ENCODE data around the gene CEP290. TPM values are rescaled to one million over a fixed set of nuclear protein-coding genes. Genes with fewer than 3 reads are reported as not detected.

Gene CEP290
- total and polyA plus RNA-seq, 12 donors, result 5.1 to 32.0 (median 11.2) TPM

GRCh38 chr12:88029093-88029665 is 112.7 kb downstream of the CEP290 start, which contains the start of gene C12orf50:
C12orf50 (minus strand) TSS chr12:88029401; CDS start chr12:88026962, 2,439 bp downstream.
- WGBS, 4 donors, result 47 to 56% (median 51%) methylated on average over 3 of the region's 3 CpGs
- no peaks in the 10 kb centered on the region for H3K4me1 ChIP-seq (replicated peaks in 1 of 2)
- no peaks in the 10 kb centered on the region for H3K36me3 ChIP-seq (replicated peaks in 1 of 2)
- H3K9me3 ChIP-seq (replicated peaks in 1 of 3), result no peaks in the 10 kb centered on the region
- intact Hi-C loops (cut with DNase I), result no loop called here
- H3K27me3 ChIP-seq, result no peaks in the 10 kb centered on the region
- DNase-seq, result no peak
- TF ChIP-seq POLR2A (IDR thresholded peaks at IDR 0.05), result no peak
- no peak within 1 kb of the TSS for H3K4me3 ChIP-seq
- H3K27ac ChIP-seq, result no peak within 1 kb of the TSS

- 67 to 91% (median 83%) methylated on average over 1 of the region's 1 CpG for WGBS, 4 donors
- no peaks in the 10 kb centered on the region for H3K27me3 ChIP-seq
- H3K9me3 ChIP-seq (replicated peaks in 1 of 3), result no peaks in the 10 kb centered on the region
- H3K4me3 ChIP-seq, result no peak overlapping the region
- intact Hi-C loops (cut with DNase I), result no loop called here
- TF ChIP-seq, protein P1, sequence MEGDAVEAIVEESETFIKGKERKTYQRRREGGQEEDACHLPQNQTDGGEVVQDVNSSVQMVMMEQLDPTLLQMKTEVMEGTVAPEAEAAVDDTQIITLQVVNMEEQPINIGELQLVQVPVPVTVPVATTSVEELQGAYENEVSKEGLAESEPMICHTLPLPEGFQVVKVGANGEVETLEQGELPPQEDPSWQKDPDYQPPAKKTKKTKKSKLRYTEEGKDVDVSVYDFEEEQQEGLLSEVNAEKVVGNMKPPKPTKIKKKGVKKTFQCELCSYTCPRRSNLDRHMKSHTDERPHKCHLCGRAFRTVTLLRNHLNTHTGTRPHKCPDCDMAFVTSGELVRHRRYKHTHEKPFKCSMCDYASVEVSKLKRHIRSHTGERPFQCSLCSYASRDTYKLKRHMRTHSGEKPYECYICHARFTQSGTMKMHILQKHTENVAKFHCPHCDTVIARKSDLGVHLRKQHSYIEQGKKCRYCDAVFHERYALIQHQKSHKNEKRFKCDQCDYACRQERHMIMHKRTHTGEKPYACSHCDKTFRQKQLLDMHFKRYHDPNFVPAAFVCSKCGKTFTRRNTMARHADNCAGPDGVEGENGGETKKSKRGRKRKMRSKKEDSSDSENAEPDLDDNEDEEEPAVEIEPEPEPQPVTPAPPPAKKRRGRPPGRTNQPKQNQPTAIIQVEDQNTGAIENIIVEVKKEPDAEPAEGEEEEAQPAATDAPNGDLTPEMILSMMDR (IDR thresholded peaks at IDR 0.05), result no peak
- TF ChIP-seq POLR2A (IDR thresholded peaks at IDR 0.05), result no peak
- H3K36me3 ChIP-seq (replicated peaks in 1 of 2), result no peaks in the 10 kb centered on the region
- DNase-seq, result no peak
- no peak overlapping the region for H3K27ac ChIP-seq
- no peaks in the 10 kb centered on the region for H3K4me1 ChIP-seq (replicated peaks in 1 of 2)
Measured at GRCh38 chr12:88026196-88026595, 115.7 kb downstream of the CEP290 start.

GRCh38 chr12:88017964-88018363 is 123.9 kb downstream of the CEP290 start:
- Histone ChIP-seq H3K27ac (no peak overlapping the region), H3K27me3 (no peaks in the 10 kb centered on the region), H3K4me1 (replicated peaks in 1 of 2) (no peaks in the 10 kb centered on the region), H3K36me3 (replicated peaks in 1 of 2) (no peaks in the 10 kb centered on the region), H3K4me3 (no peak overlapping the region), H3K9me3 (replicated peaks in 1 of 3) (no peaks in the 10 kb centered on the region)
- no peak for TF ChIP-seq POLR2A (IDR thresholded peaks at IDR 0.05)
- TF ChIP-seq, protein P1 (IDR thresholded peaks at IDR 0.05), result no peak
- intact Hi-C loops (cut with DNase I), result no loop called here
- DNase-seq, result no peak
- WGBS, 4 donors, result 67 to 72% (median 68%) methylated on average over 1 to 3 of the region's 3 CpGs

- no peaks in the 10 kb centered on the region for H3K36me3 ChIP-seq (replicated peaks in 1 of 2)
- H3K4me1 ChIP-seq (replicated peaks in 1 of 2), result no peaks in the 10 kb centered on the region
- H3K9me3 ChIP-seq (replicated peaks in 1 of 3), result no peaks in the 10 kb centered on the region
- WGBS, 4 donors, result 53 to 73% (median 60%) methylated on average over 1 of the region's 1 CpG
- H3K27me3 ChIP-seq, result no peaks in the 10 kb centered on the region
- TF ChIP-seq POLR2A (IDR thresholded peaks at IDR 0.05), result no peak
- TF ChIP-seq, protein P1 (IDR thresholded peaks at IDR 0.05), result no peak
- DNase-seq, result no peak
- intact Hi-C loops (cut with DNase I), result no loop called here
- H3K27ac ChIP-seq, result no peak overlapping the region
- H3K4me3 ChIP-seq, result no peak overlapping the region
Measured at GRCh38 chr12:88015825-88016224, 126.1 kb downstream of the CEP290 start.

GRCh38 chr12:88011755-88012154 is 130.1 kb downstream of the CEP290 start:
- TF ChIP-seq, protein P1 (IDR thresholded peaks at IDR 0.05), result no peak
- no peak for TF ChIP-seq POLR2A (IDR thresholded peaks at IDR 0.05)
- no peaks in the 10 kb centered on the region for H3K9me3 ChIP-seq (replicated peaks in 1 of 3)
- WGBS, 4 donors, result 58 to 74% (median 64%) methylated on average over 5 of the region's 5 CpGs
- intact Hi-C loops (cut with DNase I), result no loop called here
- H3K4me1 ChIP-seq (replicated peaks in 1 of 2), result no peaks in the 10 kb centered on the region
- DNase-seq, result no peak
- H3K27me3 ChIP-seq, result no peaks in the 10 kb centered on the region
- H3K36me3 ChIP-seq (replicated peaks in 1 of 2), result no peaks in the 10 kb centered on the region
- no peak overlapping the region for H3K27ac ChIP-seq
- no peak overlapping the region for H3K4me3 ChIP-seq
